Astrocyte of the spinal cord (primary cell): Measurements from ENCODE around the gene SLC35D3.
"Not testable (repeated sequence)": the region's sequence is repeated elsewhere in the genome, so short reads cannot be mapped to it uniquely, and the experiment has no call there.

Experiments
- DNase-seq: peaks from one replicate; pipeline ENCODE4 v3.0.0; 2011; ENCODE audit warnings: low read depth, low spot score
- H3K4me3 ChIP-seq: 2 replicates; pipeline ENCODE4 v1.5.1; 2011; ENCODE audit warnings: low read depth, mild to moderate bottlenecking, low read length, moderate library complexity
- CTCF ChIP-seq: IDR thresholded peaks from 2 replicates; pipeline ENCODE4 v1.5.1; 2012; ENCODE audit warnings: low read depth, mild to moderate bottlenecking, low read length, inconsistent platforms
- in situ Hi-C: cut with HindIII; loops from 2 replicates; pipeline ENCODE4 v1.10.0; 2017; ENCODE audit warnings: low sequenced_read_pairs

SLC35D3 gene

DNA sequence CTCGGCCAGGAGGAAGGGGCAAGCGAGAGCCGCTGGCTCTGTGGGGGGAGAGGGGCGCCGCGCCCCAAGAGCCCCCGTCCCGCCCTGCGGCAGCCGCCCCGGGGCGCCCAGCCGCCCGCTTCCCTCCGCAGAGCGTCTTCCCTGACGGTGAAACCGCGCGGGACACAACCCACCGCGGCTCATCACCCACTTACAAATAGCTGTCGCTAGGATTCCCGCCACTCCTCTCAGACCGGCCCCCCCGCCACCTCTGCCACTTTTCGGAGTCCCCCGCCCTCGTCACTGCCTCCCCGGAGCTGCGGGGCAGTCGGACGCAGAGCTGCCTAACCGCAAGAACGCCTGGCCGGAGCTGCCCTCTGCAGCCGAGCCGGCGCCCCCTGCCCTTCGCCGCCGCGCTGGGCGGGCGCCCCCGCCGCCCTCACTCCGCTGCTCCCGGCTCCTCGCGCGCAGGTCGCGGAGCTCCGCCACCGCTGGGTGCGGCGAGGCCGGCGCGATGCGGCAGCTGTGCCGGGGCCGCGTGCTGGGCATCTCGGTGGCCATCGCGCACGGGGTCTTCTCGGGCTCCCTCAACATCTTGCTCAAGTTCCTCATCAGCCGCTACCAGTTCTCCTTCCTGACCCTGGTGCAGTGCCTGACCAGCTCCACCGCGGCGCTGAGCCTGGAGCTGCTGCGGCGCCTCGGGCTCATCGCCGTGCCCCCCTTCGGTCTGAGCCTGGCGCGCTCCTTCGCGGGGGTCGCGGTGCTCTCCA lies at the start of gene SLC35D3:
Gene SLC35D3 (plus strand): TSS at position 366 of the 749 bp plus-strand sequence. CDS start 128 bp downstream, at position 494.
- in situ Hi-C loops: no loop called here
- DNase-seq: peak; percentile 12
- no peak for TF ChIP-seq CTCF
- H3K4me3 ChIP-seq: peak within 1 kb of the TSS; percentile 35

- TF ChIP-seq CTCF: no peak
- H3K4me3 ChIP-seq: no peak overlapping the region
- peak; percentile 32 for DNase-seq
- in situ Hi-C loops: no loop called here
These were observed 48.4 kb upstream of the SLC35D3 start for GRCh38 chr6:136873748-136874147.

DNA sequence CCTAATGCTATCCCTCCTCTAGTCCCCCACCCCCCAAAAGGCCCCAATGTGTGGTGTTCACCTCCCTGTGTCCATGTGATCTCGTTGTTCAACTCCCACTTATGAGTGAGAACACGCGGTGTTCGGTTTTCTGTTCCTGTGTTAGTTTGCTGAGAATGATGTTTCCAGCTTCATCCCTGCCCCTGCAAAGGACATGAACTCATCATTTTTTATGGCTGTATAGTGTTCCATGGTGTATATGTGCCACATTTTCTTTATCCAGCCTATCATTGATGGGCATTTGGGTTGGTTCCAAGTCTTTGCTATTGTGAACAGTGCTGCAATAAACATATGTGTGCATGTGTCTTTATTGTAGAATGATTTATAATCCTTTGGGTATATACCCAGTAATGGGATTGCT lies 45.6 kb upstream of the SLC35D3 start:
- in situ Hi-C loops, DNase-seq, H3K4me3 ChIP-seq: not testable (repeated sequence)

DNA sequence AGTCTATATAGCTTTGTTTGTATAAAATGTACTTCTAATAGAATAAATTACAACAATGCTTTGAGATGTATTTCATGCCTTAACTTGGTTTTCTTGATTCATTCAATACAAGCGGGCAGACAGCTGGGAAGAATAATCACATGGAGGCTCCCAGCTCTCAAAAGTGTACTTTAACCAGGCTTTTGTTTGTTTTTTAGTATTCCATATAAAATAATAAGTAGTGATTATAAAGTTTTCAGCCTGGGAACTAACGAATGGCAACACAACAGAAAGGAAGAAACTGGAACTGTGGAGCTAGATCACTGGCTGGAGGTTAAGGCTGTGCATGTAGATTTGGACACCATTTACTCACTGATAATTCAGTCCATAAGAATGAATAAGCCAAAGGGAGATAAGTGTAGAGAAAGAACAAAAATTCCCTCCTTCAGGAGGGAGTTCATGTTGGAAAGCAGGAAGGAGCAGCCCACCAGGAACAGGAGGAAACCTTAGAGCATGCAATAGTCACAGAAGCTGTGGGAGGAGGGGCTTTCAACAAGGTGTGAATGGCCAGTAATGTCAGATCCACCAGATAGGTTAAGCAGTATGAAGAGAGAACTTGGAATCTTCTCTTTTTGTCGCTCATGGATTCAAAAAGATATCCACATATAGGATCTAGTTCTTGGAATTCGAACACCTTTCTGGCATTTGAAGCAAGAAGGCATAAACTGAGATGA lies 41.2 kb upstream of the SLC35D3 start:
- TF ChIP-seq CTCF: no peak
- no peak overlapping the region for H3K4me3 ChIP-seq
- DNase-seq: no peak
- in situ Hi-C loops: no loop called here

DNA sequence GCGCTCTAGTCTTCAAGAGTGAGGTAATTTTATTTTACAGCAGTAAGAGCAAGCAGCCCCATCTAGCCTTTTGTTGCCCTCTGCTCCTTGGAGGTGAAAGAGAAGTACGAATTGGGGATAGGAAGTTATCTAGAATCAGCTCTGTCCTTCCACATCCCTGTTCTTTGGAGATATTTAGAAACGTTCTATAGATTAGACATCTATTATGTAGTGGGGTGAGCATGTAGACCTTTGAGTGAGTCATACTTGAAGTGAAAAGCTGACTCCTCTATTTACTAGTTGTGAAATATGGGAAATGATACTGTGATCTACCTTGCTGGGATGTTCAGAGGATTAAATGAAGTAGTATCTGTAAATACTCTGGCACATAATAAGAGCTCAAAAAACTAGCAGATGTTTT lies 36.0 kb upstream of the SLC35D3 start:
- TF ChIP-seq CTCF: no peak
- in situ Hi-C loops: no loop called here

GRCh38 chr6:136887953-136888352 lies 34.1 kb upstream of the SLC35D3 start:
- no peak overlapping the region for H3K4me3 ChIP-seq
- no peak for DNase-seq
- in situ Hi-C loops: no loop called here
- no peak for TF ChIP-seq CTCF

More for the DNA sequence above, 36.0 kb upstream of the SLC35D3 start:
- DNase-seq: no peak
- no peak overlapping the region for H3K4me3 ChIP-seq
